ENCODE data around the gene PCARE.

PCARE gene

DNA sequence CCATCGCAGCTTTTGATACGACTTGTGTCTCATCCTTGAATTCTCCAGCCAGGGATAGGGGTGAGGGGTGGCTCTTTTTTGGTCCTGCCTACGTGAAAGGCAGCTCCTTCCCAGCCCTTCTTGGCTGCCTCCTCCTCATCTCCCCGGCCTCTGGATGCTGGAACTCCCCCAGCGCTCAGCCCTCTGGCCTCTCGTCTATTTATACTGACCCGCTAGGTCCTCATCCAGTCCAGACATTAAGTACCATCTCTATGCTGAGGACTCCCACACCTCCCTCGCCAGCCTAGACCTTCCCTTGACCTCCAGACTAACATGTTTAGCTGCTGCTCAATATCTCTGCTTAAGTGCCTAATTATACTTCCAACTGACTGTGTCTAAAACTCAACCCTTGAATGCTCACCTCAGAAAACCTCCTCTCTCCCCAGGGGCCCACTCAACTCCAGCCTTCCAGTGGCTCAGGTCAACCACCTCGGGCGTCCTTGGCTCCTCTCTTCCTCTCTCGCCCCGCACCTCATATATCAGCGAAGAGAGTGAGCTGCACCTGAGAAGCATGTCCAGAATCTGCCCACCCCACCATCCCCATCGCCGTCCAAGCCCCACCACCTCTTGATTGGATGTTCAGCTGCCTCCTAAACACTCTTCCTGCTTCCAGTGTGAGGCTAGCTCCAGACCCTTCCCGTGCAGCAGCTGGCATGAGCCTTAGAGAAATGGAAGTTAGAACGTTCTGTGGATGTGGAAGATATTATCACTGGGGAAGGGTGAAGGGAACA is 58.4 kb downstream of the PCARE start:
- TF ChIP-seq NFIC (IDR thresholded peaks at IDR 0.05) (no peak), YY1 (IDR thresholded peaks at IDR 0.05; ENCODE audit: low read depth) (no peak), TCF12 (IDR thresholded peaks at IDR 0.05; ENCODE audit: low read depth) (no peak), RAD21 (IDR thresholded peaks at IDR 0.05; ENCODE audit: low read depth) (no peak), CEBPB (IDR thresholded peaks at IDR 0.05) (no peak), EP300 (IDR thresholded peaks at IDR 0.05; ENCODE audit: borderline replicate concordance) (no peak)
- TF ChIP-seq, protein P1, sequence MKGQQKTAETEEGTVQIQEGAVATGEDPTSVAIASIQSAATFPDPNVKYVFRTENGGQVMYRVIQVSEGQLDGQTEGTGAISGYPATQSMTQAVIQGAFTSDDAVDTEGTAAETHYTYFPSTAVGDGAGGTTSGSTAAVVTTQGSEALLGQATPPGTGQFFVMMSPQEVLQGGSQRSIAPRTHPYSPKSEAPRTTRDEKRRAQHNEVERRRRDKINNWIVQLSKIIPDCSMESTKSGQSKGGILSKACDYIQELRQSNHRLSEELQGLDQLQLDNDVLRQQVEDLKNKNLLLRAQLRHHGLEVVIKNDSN (IDR thresholded peaks at IDR 0.05) = no peak
- TF ChIP-seq, protein P2, sequence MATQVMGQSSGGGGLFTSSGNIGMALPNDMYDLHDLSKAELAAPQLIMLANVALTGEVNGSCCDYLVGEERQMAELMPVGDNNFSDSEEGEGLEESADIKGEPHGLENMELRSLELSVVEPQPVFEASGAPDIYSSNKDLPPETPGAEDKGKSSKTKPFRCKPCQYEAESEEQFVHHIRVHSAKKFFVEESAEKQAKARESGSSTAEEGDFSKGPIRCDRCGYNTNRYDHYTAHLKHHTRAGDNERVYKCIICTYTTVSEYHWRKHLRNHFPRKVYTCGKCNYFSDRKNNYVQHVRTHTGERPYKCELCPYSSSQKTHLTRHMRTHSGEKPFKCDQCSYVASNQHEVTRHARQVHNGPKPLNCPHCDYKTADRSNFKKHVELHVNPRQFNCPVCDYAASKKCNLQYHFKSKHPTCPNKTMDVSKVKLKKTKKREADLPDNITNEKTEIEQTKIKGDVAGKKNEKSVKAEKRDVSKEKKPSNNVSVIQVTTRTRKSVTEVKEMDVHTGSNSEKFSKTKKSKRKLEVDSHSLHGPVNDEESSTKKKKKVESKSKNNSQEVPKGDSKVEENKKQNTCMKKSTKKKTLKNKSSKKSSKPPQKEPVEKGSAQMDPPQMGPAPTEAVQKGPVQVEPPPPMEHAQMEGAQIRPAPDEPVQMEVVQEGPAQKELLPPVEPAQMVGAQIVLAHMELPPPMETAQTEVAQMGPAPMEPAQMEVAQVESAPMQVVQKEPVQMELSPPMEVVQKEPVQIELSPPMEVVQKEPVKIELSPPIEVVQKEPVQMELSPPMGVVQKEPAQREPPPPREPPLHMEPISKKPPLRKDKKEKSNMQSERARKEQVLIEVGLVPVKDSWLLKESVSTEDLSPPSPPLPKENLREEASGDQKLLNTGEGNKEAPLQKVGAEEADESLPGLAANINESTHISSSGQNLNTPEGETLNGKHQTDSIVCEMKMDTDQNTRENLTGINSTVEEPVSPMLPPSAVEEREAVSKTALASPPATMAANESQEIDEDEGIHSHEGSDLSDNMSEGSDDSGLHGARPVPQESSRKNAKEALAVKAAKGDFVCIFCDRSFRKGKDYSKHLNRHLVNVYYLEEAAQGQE (IDR thresholded peaks at IDR 0.05; ENCODE audit: low read depth) = no peak

DNA sequence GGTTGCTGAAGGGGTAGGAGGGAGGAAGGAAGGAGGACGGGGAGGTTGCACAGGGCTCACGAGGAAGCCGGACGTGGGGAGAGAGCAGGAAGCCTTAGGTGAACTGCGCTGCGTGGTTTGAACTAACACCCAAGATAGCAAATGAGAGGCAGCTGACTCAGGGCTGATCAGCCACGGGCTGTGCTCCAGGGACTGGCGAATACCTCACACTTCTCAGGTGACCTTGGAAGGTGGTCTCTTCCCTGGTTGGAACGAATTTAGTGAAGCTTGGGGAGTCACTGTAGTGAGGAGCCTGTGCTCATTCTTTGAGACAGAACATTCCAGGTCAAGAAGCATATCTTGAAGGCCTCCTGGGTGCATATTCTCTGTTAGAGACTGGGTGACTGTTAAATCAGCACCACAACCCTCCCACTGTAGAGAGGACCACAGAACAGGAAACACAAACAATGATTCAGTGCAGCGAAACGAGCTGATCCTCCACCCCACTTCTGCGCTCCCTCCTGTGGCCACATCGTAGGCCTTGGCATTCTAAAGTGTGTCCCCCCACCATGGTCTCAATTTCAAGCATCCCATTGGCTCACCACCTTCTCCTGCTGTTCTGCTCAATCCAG is 59.4 kb downstream of the PCARE start:
- no peak for TF ChIP-seq RAD21 (IDR thresholded peaks at IDR 0.05; ENCODE audit: low read depth)
- TF ChIP-seq CEBPB (IDR thresholded peaks at IDR 0.05) = no peak
- TF ChIP-seq TEAD4 (IDR thresholded peaks at IDR 0.05) = no peak

DNA sequence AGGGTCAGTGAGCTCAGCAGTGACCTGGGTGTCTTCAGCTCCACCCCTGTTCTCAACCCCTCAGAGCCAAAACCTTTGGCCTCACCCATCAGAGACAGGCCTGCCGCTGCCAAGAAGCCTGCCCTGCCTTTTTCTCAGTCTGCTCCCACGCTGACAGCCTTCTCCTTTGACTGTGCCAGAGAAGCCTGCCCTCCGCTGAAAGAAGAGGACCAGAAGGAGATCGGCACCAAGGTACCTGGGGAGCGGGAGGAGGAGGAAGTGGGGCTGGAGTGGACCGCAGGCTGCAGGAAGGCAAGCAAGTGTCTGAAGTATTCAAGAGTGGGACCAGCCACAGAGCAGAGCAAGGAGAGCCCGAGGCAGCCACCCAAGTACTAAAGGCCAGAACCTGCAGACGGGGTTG is 60.0 kb downstream of the PCARE start:
- no peak for TF ChIP-seq TCF12 (IDR thresholded peaks at IDR 0.05; ENCODE audit: low read depth)
- no peak for TF ChIP-seq TEAD4 (IDR thresholded peaks at IDR 0.05)
- TF ChIP-seq NFIC (IDR thresholded peaks at IDR 0.05) = no peak
- TF ChIP-seq CREB1 (IDR thresholded peaks at IDR 0.05; ENCODE audit: low read depth) = no peak
- no peak for TF ChIP-seq FOXM1 (IDR thresholded peaks at IDR 0.05; ENCODE audit: borderline replicate concordance, low read depth)
- TF ChIP-seq YY1 (IDR thresholded peaks at IDR 0.05; ENCODE audit: low read depth) = no peak
- no peak for TF ChIP-seq CEBPB (IDR thresholded peaks at IDR 0.05)
- no peak for TF ChIP-seq TAF1 (IDR thresholded peaks at IDR 0.05; ENCODE audit: low read depth)
- no peak for TF ChIP-seq RAD21 (IDR thresholded peaks at IDR 0.05; ENCODE audit: low read depth)
- TF ChIP-seq, protein P1 (IDR thresholded peaks at IDR 0.05) = no peak
- TF ChIP-seq, protein P2 (IDR thresholded peaks at IDR 0.05; ENCODE audit: low read depth) = no peak
- no peak for TF ChIP-seq EP300 (IDR thresholded peaks at IDR 0.05; ENCODE audit: borderline replicate concordance)
- no peak for TF ChIP-seq EGR1 (IDR thresholded peaks at IDR 0.05)
- TF ChIP-seq, protein P3, sequence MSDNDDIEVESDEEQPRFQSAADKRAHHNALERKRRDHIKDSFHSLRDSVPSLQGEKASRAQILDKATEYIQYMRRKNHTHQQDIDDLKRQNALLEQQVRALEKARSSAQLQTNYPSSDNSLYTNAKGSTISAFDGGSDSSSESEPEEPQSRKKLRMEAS (IDR thresholded peaks at IDR 0.05) = no peak
- no peak for TF ChIP-seq ZBTB7A (IDR thresholded peaks at IDR 0.05; ENCODE audit: low read depth)

DNA sequence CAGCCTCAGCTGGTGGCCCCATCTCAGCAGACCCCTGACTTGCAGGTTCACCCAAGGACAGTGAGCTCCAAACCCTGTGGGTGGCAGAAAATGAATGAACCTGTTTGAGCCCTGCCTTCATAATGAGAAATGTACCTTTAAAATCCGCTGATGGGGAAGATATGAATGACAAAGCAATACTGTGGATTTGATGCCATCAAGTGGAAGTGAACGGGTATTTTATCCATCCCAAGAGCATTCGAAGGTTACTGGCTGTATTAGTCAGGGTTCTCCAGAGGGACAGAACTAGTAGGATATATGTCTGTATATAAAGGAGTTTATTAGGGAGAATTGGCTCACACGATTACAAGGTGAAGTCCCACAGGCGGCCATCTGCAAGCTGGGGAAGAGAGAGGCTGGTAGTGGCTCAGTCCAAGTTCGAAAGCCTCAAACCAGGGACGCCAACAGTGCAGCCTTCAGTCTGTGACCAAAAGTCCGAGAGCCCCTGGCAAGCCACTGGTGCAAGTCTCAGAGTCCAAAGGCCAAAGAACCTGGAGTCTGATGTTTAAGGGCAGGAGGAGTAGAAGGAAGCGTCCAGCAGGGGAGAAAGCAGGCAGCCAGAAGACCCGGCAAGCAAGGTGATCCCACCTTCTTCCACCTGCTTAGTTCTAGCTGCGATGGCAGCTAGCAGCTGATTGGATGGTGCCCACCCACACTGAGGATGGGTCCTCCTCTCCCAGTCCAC is 61.1 kb downstream of the PCARE start:
- TF ChIP-seq RAD21 (IDR thresholded peaks at IDR 0.05; ENCODE audit: low read depth) (peak; percentile 45; the same call in 1 of the 2 replicates), NFIC (IDR thresholded peaks at IDR 0.05) (no peak), TAF1 (IDR thresholded peaks at IDR 0.05; ENCODE audit: low read depth) (no peak), CEBPB (IDR thresholded peaks at IDR 0.05) (no peak), EGR1 (IDR thresholded peaks at IDR 0.05) (no peak), TEAD4 (IDR thresholded peaks at IDR 0.05) (no peak), CREB1 (IDR thresholded peaks at IDR 0.05; ENCODE audit: low read depth) (no peak)
- TF ChIP-seq, protein P2 (IDR thresholded peaks at IDR 0.05; ENCODE audit: low read depth) = no peak
- TF ChIP-seq, protein P1 (IDR thresholded peaks at IDR 0.05) = no peak

All from Ishikawa (cell line).